HG03521 (cell line): Measurements from ENCODE around the gene PANK1.

Experiments
- ATAC-seq: cut with Tn5 transposase; IDR thresholded peaks from one replicate; pipeline ENCODE4 v1.9.1; 2021; ENCODE audit warnings: mild to moderate bottlenecking, moderate library complexity; ENCODE audit not compliant: unreplicated experiment

The PANK1 gene

GRCh38 chr10:89540420-89540949 is 104.6 kb downstream of the PANK1 start:
- no peak for ATAC-seq

DNA sequence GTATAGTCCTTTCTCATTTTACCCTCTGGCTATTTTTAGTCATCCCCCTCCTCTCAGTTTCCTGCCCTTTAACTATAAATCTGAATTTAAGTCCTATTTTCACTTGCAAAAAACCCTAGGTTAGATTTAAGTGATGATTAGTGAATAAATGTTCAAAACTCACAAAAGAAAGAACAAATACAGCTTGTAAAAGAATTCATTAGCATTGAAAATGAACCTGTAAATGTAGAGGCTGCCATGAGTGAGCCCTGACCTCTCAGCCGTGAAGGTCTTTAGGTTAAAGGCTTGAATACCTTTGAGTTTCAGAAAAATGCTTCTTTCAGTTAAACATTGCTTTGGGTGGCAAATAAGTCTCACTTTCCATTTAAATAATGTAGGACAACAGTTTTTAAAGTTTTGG is 107.7 kb downstream of the PANK1 start:
- ATAC-seq: no peak

DNA sequence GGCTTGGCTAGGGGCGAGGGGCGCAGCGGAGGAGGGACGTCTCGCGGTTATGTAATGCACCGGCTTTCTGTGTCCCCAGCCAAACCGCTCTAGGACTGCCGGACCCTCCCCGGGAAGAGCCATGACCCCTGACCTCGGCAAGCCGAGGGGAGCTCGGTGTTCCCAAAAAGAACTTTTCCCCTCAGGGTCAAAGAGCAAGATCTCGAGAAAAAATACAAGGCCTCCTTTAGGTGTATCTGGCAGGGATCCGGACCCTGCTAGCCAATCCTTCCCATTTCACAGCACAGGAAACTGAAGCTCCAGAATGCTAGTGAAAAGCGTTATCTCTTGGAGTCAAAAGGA is 109.1 kb downstream of the PANK1 start:
- ATAC-seq: no peak

GRCh38 chr10:89535171-89536012 is 109.7 kb downstream of the PANK1 start, which contains the start of gene SLC16A12:
TSS of gene SLC16A12 (minus strand) at chr10:89535594. CDS start at chr10:89462578, 73,016 bp downstream.
- no peak for ATAC-seq

DNA sequence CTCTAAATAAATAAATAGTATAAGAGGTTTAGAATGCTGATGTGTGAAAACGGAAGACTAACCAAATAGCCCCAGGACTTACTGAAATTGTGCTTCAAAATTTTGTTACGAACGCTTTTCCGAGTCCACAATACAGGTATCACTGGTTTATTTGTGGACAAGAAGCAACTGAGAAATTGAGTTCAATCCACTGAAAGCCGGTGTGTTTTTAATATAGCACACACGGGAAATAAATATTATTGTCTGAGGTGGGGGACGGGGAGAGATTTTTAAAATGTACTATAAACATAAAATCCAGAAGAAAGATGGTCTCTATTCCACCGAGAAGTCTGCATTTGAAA is 110.2 kb downstream of the PANK1 start:
- ATAC-seq: no peak
